A673 (cell line): Measurements from ENCODE around the gene SCYL2. TPM values are rescaled to one million over a fixed set of nuclear protein-coding genes. Genes with fewer than 3 reads are reported as not detected.

Experiments
- BruUV-seq: library from RNA; stranded (reverse); fragments of 400-500 nt; replicated peaks from 2 replicates; lab custom pipeline; 2021; lab: Mats Ljungman, UMichigan
- CTCF ChIA-PET: fragments of 300-600 bp; sonication (Branson Sonifier 250); formaldehyde crosslinking; loops from one replicate; lab custom pipeline; 2022; ENCODE audit warnings: antibody characterized with exemption; lab: Charles Lee
- POLR2A ChIA-PET: fragments of 300-600 bp; sonication (Branson Sonifier 250); formaldehyde crosslinking; loops from one replicate; lab custom pipeline; 2022; ENCODE audit warnings: antibody characterized with exemption; ENCODE audit not compliant: low non-redundant PET; lab: Charles Lee
- DNase-seq: peaks from one replicate; pipeline ENCODE4 v3.0.0-alpha.2; 2015; ENCODE audit warnings: low spot score
- H3K27ac ChIP-seq: fragments of 200-600 bp; sonication (generic); 2 replicates; pipeline ENCODE4 v1.5.1; 2016; ENCODE audit warnings: mixed run types, low read depth, mild to moderate bottlenecking, mixed read lengths, antibody characterized with exemption, low read length; ENCODE audit not compliant: poor library complexity, severe bottlenecking
- H3K27me3 ChIP-seq: fragments of 200-600 bp; sonication (generic); replicated peaks from 2 replicates; pipeline ENCODE4 v1.6.1; 2017; ENCODE audit warnings: mixed run types, low read depth, mild to moderate bottlenecking, mixed read lengths, antibody characterized with exemption, low read length; ENCODE audit not compliant: insufficient read depth, poor library complexity
- H3K36me3 ChIP-seq: fragments of 200-600 bp; sonication (generic); 2 replicates; pipeline ENCODE4 v1.6.1; 2016; ENCODE audit warnings: mixed run types, mild to moderate bottlenecking, mixed read lengths, antibody characterized with exemption, low read length; ENCODE audit not compliant: insufficient read depth, poor library complexity, severe bottlenecking
- H3K4me1 ChIP-seq: fragments of 200-600 bp; sonication (generic); 2 replicates; pipeline ENCODE4 v1.6.1; 2017; ENCODE audit warnings: mixed run types, mild to moderate bottlenecking, mixed read lengths, antibody characterized with exemption, low read length; ENCODE audit not compliant: insufficient read depth, poor library complexity, severe bottlenecking
- H3K4me3 ChIP-seq: fragments of 200-600 bp; sonication (generic); 2 replicates; pipeline ENCODE4 v1.5.1; 2016; ENCODE audit warnings: low read depth, mixed run types, mild to moderate bottlenecking, mixed read lengths, low read length; ENCODE audit not compliant: poor library complexity, severe bottlenecking
- H3K9me3 ChIP-seq: fragments of 200-600 bp; sonication (generic); 2 replicates; pipeline ENCODE4 v1.6.1; 2016; ENCODE audit warnings: mixed run types, low read depth, mild to moderate bottlenecking, mixed read lengths, antibody characterized with exemption, low read length; ENCODE audit not compliant: poor library complexity, severe bottlenecking
- EZH2 ChIP-seq: fragments of 200-600 bp; sonication (generic); IDR thresholded peaks from 2 replicates; pipeline ENCODE4 v1.6.1; 2017; ENCODE audit warnings: borderline replicate concordance, low read depth, mild to moderate bottlenecking, mixed read lengths, antibody characterized with exemption, low read length; ENCODE audit not compliant: poor library complexity, severe bottlenecking
- intact Hi-C: fragments of 100-400 bp; cut with micrococcal nuclease; formaldehyde crosslinking; loops from one replicate; pipeline ENCODE4 v1.10.0; 2022; ENCODE audit not compliant: unreplicated experiment
- total RNA-seq: library from RNA; stranded (reverse); gene quantifications from 2 replicates; pipeline ENCODE4 v1.2.3, GENCODE V29; 2021
- TF ChIP-seq, protein P1 (sequence below): fragments of 300-800, 200-600 bp; sonication (generic); conservative IDR thresholded peaks from 2 replicates; pipeline ENCODE4 v1.5.1; 2017; ENCODE audit warnings: low read depth, mild to moderate bottlenecking, antibody characterized with exemption, low read length, moderate library complexity, mixed read lengths

Gene SCYL2
- total RNA-seq, 1 experiment from 2014 or later: 61.3 TPM

- CTCF ChIA-PET: no interaction called here
- Histone ChIP-seq H3K27ac (no peak overlapping the region), H3K4me1 (no peaks in the 10 kb centered on the region), H3K27me3 (no peaks in the 10 kb centered on the region), H3K4me3 (no peak overlapping the region), H3K36me3 (no peaks in the 10 kb centered on the region), H3K9me3 (no peaks in the 10 kb centered on the region)
- POLR2A ChIA-PET: no interaction called here
- intact Hi-C loops: no loop called here
- no TSS peak for BruUV-seq
- no peak for TF ChIP-seq EZH2
- TF ChIP-seq, protein P1, sequence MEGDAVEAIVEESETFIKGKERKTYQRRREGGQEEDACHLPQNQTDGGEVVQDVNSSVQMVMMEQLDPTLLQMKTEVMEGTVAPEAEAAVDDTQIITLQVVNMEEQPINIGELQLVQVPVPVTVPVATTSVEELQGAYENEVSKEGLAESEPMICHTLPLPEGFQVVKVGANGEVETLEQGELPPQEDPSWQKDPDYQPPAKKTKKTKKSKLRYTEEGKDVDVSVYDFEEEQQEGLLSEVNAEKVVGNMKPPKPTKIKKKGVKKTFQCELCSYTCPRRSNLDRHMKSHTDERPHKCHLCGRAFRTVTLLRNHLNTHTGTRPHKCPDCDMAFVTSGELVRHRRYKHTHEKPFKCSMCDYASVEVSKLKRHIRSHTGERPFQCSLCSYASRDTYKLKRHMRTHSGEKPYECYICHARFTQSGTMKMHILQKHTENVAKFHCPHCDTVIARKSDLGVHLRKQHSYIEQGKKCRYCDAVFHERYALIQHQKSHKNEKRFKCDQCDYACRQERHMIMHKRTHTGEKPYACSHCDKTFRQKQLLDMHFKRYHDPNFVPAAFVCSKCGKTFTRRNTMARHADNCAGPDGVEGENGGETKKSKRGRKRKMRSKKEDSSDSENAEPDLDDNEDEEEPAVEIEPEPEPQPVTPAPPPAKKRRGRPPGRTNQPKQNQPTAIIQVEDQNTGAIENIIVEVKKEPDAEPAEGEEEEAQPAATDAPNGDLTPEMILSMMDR: no peak
- no peak for DNase-seq
These were observed 116.9 kb downstream of the SCYL2 start for GRCh38 chr12:100383586-100384558.

DNA sequence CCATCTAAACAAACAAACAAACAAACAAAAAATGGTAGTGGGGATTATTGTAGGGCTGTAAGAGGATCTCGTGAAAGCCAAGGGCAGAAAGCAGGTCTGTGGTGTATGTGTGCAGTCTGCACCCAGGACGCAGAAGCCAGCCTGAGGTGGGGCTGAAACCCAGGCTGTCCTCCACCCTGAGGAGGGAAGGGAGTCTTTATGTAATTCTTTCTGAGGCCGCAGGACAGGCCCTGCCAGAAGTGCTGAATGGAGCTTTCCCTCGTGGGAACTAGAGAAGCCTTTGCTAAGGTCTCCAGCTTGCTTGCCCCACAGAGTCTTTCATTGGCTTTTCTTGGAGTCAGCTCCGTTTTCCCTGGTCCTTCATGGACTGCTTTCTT is 117.6 kb downstream of the SCYL2 start:
- POLR2A ChIA-PET: no interaction called here
- no peaks in the 10 kb centered on the region for H3K9me3 ChIP-seq
- H3K27ac ChIP-seq: no peak overlapping the region
- H3K4me1 ChIP-seq: no peaks in the 10 kb centered on the region
- TF ChIP-seq, protein P1: no peak
- no peak for TF ChIP-seq EZH2
- BruUV-seq: no TSS peak
- CTCF ChIA-PET: no interaction called here
- H3K4me3 ChIP-seq: no peak overlapping the region
- H3K27me3 ChIP-seq: no peaks in the 10 kb centered on the region
- no peak for DNase-seq
- no peaks in the 10 kb centered on the region for H3K36me3 ChIP-seq
- intact Hi-C loops: no loop called here

DNA sequence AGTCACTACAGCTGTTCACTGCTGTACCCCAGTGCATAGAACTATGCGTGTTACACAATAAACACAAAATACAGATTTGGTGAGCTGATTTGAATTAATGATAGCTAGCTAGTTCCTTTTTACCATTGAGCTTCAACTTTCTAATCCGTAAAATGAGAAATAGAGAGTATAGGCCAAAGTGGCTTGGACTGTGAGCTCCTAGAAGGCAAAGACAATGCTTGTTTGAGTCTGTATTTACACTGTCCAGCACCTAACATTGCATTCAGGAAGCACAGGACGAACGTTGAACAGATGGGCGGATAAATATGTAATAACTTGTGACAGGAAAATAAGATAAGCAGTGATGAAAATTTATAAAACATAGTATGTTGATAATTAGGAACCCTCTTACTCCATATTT is 121.4 kb downstream of the SCYL2 start:
- no TSS peak for BruUV-seq
- H3K9me3 ChIP-seq: no peaks in the 10 kb centered on the region
- DNase-seq: no peak
- intact Hi-C loops: no loop called here
- no peaks in the 10 kb centered on the region for H3K4me1 ChIP-seq
- no peak overlapping the region for H3K27ac ChIP-seq
- H3K27me3 ChIP-seq: no peaks in the 10 kb centered on the region
- no peaks in the 10 kb centered on the region for H3K36me3 ChIP-seq
- POLR2A ChIA-PET: no interaction called here
- CTCF ChIA-PET: no interaction called here
- TF ChIP-seq EZH2: no peak
- TF ChIP-seq, protein P1: no peak
- no peak overlapping the region for H3K4me3 ChIP-seq

Other genes starting within 250 kb of the SCYL2 start
- 31.6 and 31.8 TPM in 2 replicates for gene BLTP3B, start 124.3 kb upstream of the SCYL2 start, total RNA-seq
- 36.0 and 39.7 TPM in 2 replicates for gene ACTR6, start 66.4 kb upstream of the SCYL2 start, total RNA-seq
- gene DEPDC4, start 98 bp upstream of the SCYL2 start, total RNA-seq: 2.0 and 3.2 TPM in 2 replicates
- gene SLC17A8, start 89.9 kb downstream of the SCYL2 start, total RNA-seq: not detected in 2 replicates
- not detected in 2 replicates for gene NR1H4, start 206.7 kb downstream of the SCYL2 start, total RNA-seq